B cell (primary cell): Measurements from ENCODE around the gene MRPL52.
"Not testable (repeated sequence)": the region's sequence is repeated elsewhere in the genome, so short reads cannot be mapped to it uniquely, and the experiment has no call there.

Experiments used
- CTCF ChIP-seq: fragments of 200-600 bp; IDR thresholded peaks from one replicate; pipeline ENCODE4 v1.8.0; 2022; ENCODE audit warnings: antibody characterized with exemption, mild to moderate bottlenecking
- EZH2 ChIP-seq: IDR thresholded peaks from 2 replicates; pipeline ENCODE4 v1.6.1; 2012; ENCODE audit warnings: borderline replicate concordance, low read depth, mild to moderate bottlenecking, moderate library complexity, low read length; ENCODE audit not compliant: insufficient read depth, poor library complexity, severe bottlenecking

DNA sequence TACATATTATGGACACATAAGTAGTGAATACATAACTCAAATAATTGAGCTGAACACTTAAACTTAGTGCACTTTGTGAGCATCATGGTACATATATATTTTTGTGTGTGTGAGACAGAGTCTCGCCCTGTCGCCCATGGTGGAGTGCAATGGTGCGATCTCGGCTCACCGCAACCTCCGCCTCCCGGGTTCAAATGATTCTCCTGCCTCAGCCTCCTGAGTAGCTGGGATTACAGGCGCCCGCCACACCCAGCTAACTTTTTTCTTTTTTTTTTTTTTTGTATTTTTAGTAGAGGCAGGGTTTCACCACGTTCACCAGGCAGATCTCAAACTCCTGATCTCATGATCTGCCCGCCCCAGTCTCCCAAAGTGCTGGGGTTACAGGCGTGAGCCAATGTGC lies 22.5 kb downstream of the MRPL52 start:
- not testable (repeated sequence) for TF ChIP-seq CTCF, EZH2
